ENCODE data around the gene ZNF398.
A peak's percentile ranks its signal among the peaks of the same experiment; 100 is the strongest.
"Not testable (repeated sequence)": the region's sequence is repeated elsewhere in the genome, so short reads cannot be mapped to it uniquely, and the experiment has no call there.

The ZNF398 gene

DNA sequence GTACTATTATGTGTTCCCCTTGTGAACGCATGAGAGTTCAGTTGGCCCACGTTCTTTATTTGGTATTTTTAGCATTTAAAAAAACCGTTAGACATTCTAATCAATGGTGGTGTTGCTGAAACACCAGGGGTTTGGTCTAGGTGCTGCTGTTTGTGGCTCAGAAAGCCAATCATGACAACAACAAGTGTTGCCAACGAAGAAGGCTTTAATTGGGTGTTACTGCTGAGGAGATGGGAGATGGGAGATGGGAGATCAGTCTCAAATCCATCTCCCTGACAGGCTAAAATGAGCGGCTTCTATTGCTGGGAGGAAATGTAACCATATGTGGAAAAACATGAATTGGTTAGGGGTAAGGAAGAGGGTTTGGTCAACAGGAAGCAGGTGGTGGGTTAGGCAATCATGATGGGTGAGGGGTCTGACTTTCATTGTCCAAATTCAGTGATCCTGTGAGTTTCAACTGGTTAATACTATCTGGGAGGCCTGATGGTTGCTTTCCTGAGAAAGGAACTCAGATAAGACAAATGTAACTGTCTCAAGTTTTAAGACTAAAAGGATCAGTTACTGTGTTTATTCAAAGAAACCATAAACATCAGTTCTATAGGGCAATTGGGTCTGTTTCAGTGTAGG, 16.6 kb upstream of the ZNF398 start:
- Histone ChIP-seq H3K27ac (ENCODE audit: low read length) (no peak overlapping the region), H3K27me3 (ENCODE audit: low read depth, low read length) (no peaks in the 10 kb centered on the region), H3K9me3 (ENCODE audit: control insufficient read depth in 1 of 2, low read length in 2 of 2) (no peaks in the 10 kb centered on the region), H3K4me3 (ENCODE audit: low read depth in 1 of 2, low read length in 2 of 2) (no peak overlapping the region), H3K36me3 (ENCODE audit: control insufficient read depth in 1 of 2, insufficient read depth in 2 of 2, low read length in 2 of 2) (peaks cover 7 to 9% of the 10 kb centered on the region in 2 donors), H3K4me1 (ENCODE audit: control insufficient read depth in 1 of 2, insufficient read depth in 2 of 2, low read length in 2 of 2) (peaks cover 0 to 5% of the 10 kb centered on the region in 2 donors)

DNA sequence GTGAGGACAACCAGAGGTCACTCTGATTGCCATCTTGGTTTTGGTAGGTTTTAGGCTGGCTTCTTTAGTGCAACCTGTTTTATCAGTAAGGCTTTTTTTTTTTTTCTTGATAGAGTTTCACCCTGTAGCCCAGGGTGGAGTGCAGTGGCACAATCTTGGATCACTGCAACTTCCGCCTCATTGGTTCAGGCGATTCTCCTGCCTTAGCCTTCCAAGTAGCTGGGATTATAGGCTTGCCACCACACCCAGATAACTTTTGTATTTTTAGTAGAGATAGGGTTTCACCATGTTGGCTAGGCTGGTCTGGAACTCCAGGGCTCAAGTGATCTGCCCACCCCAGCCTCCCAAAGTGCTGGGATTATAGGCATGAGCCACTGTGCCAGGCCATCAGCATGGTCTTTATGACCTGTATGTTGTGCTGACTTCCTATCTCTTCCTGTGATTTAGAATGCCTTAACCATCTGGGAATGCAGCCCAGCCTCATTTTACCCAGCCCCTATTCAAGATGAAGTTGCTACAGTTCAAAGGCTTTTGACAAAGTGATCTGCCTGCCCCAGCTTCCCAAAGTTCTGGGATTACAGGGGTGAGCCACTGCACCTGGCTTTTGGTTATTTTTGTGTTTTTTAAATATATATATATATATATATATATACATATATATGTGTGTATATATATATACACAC, 14.1 kb upstream of the ZNF398 start:
- no peaks in the 10 kb centered on the region for H3K9me3 ChIP-seq (ENCODE audit: control insufficient read depth in 1 of 2, low read length in 2 of 2)
- H3K27ac ChIP-seq (ENCODE audit: low read length): no peak overlapping the region
- H3K27me3 ChIP-seq (ENCODE audit: low read depth, low read length): no peaks in the 10 kb centered on the region
- no peak overlapping the region for H3K4me3 ChIP-seq (ENCODE audit: low read depth in 1 of 2, low read length in 2 of 2)
- peaks cover 7 to 9% of the 10 kb centered on the region in 2 donors for H3K36me3 ChIP-seq (ENCODE audit: control insufficient read depth in 1 of 2, insufficient read depth in 2 of 2, low read length in 2 of 2)
- H3K4me1 ChIP-seq (ENCODE audit: control insufficient read depth in 1 of 2, insufficient read depth in 2 of 2, low read length in 2 of 2): peaks cover 0 to under 1% of the 10 kb centered on the region in 2 donors

DNA sequence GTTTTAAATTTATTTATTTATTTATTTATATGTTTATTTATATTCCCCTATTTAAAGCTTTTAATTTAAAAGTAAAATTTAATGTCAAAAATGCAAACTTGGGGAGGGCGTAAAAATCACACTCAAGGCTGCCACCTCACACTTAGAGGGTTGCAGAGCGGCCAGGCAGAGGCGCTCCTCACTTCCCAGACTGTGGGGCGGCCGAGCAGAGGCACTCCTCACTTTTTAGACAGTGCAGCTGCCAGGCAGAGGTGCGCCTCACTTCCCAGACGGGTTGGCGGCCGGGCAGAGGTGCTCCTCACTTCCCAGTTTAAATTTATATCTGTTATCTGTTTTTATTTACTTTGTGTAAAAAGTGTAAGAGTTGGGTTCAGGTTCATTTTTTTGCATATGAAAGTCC, 11.1 kb upstream of the ZNF398 start:
- Histone ChIP-seq H3K36me3 (ENCODE audit: control insufficient read depth in 1 of 2, insufficient read depth in 2 of 2, low read length in 2 of 2) (peaks cover 0 to under 1% of the 10 kb centered on the region in 2 donors), H3K4me1 (ENCODE audit: control insufficient read depth in 1 of 2, insufficient read depth in 2 of 2, low read length in 2 of 2) (no peaks in the 10 kb centered on the region), H3K27me3 (ENCODE audit: low read depth, low read length) (no peaks in the 10 kb centered on the region), H3K4me3 (ENCODE audit: low read depth in 1 of 2, low read length in 2 of 2) (no peak overlapping the region), H3K27ac (ENCODE audit: low read length) (no peak overlapping the region), H3K9me3 (ENCODE audit: control insufficient read depth in 1 of 2, low read length in 2 of 2) (no peaks in the 10 kb centered on the region)

DNA sequence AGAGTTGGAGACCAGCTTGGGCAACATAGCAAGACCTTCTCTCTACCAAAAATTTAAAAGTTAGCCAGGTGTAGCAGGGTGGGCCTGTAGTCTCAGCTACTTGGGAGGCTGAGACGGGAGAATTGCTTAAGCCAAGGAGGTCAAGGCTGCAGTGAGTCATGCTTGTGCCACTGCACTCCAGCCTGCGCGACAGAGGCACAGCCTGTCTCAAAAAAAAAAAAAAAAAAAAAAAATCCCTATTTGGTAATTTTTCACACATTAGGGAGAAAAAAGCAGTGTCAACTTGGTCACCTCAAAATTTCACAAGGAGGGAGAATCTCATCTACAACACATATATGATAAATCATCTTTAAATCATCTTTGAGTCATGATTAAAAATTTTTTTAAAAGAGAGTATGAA, 6.4 kb upstream of the ZNF398 start:
- H3K27me3 ChIP-seq (ENCODE audit: low read depth, low read length): no peaks in the 10 kb centered on the region

DNA sequence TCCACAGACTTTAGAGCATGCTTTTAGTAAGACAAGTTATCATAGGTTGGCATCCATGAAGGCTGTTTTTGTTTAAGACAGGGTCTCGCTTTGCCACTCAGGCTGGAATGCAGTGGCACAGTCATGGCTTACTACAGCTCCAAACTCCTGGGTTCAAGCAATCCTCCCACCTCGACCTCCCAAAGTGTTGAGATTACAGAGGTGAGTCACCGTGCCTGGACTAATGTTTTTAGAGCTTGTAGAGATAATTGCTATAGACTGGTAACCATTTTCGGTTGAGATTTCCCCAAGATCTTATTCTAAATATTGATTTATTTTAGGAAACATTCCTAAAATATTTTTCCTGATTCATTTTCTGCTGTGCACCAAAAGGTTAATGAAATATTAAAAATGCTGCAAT, 5.4 kb upstream of the ZNF398 start:
- Histone ChIP-seq H3K27me3 (ENCODE audit: low read depth, low read length) (no peaks in the 10 kb centered on the region), H3K4me1 (ENCODE audit: control insufficient read depth in 1 of 2, insufficient read depth in 2 of 2, low read length in 2 of 2) (no peaks in the 10 kb centered on the region), H3K27ac (ENCODE audit: low read length) (no peak overlapping the region)

More for the DNA sequence above, 6.4 kb upstream of the ZNF398 start:
- Histone ChIP-seq H3K9me3 (ENCODE audit: control insufficient read depth in 1 of 2, low read length in 2 of 2) (no peaks in the 10 kb centered on the region), H3K27ac (ENCODE audit: low read length) (no peak overlapping the region), H3K36me3 (ENCODE audit: control insufficient read depth in 1 of 2, insufficient read depth in 2 of 2, low read length in 2 of 2) (no peaks in the 10 kb centered on the region), H3K4me1 (ENCODE audit: control insufficient read depth in 1 of 2, insufficient read depth in 2 of 2, low read length in 2 of 2) (no peaks in the 10 kb centered on the region), H3K4me3 (ENCODE audit: low read depth in 1 of 2, low read length in 2 of 2) (no peak overlapping the region)

DNA sequence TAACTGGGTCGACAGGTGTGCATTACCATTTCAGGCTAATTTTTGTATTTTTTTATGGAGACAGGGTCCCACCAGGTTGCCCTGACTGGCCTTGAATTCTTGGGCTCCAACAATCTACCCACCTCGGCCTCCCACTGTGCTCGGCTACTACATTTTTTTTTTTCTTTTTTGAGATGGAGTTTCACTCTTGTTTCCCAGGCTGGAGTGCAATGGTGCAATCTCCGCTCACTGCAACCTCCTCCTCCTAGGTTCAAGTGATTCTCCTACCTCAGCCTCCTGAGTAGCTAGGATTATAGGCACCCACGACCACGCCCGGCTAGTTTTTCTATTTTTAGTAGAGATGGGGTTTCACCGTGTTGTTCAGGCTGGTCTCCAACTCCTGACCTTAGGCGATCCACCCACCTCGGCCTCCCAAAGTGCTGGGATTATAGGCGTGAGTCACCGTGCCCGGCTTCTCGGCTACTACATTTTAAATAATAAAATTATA, 2.8 kb upstream of the ZNF398 start:
- H3K4me1 ChIP-seq (ENCODE audit: control insufficient read depth in 1 of 2, insufficient read depth in 2 of 2, low read length in 2 of 2); H3K27ac ChIP-seq (ENCODE audit: low read length); H3K36me3 ChIP-seq (ENCODE audit: control insufficient read depth in 1 of 2, insufficient read depth in 2 of 2, low read length in 2 of 2); H3K4me3 ChIP-seq (ENCODE audit: low read depth in 1 of 2, low read length in 2 of 2); H3K9me3 ChIP-seq (ENCODE audit: control insufficient read depth in 1 of 2, low read length in 2 of 2); H3K27me3 ChIP-seq (ENCODE audit: low read depth, low read length): not testable (repeated sequence)

More for the DNA sequence above, 5.4 kb upstream of the ZNF398 start:
- Histone ChIP-seq H3K36me3 (ENCODE audit: control insufficient read depth in 1 of 2, insufficient read depth in 2 of 2, low read length in 2 of 2) (no peaks in the 10 kb centered on the region), H3K4me3 (ENCODE audit: low read depth in 1 of 2, low read length in 2 of 2) (no peak overlapping the region), H3K9me3 (ENCODE audit: control insufficient read depth in 1 of 2, low read length in 2 of 2) (no peaks in the 10 kb centered on the region)

DNA sequence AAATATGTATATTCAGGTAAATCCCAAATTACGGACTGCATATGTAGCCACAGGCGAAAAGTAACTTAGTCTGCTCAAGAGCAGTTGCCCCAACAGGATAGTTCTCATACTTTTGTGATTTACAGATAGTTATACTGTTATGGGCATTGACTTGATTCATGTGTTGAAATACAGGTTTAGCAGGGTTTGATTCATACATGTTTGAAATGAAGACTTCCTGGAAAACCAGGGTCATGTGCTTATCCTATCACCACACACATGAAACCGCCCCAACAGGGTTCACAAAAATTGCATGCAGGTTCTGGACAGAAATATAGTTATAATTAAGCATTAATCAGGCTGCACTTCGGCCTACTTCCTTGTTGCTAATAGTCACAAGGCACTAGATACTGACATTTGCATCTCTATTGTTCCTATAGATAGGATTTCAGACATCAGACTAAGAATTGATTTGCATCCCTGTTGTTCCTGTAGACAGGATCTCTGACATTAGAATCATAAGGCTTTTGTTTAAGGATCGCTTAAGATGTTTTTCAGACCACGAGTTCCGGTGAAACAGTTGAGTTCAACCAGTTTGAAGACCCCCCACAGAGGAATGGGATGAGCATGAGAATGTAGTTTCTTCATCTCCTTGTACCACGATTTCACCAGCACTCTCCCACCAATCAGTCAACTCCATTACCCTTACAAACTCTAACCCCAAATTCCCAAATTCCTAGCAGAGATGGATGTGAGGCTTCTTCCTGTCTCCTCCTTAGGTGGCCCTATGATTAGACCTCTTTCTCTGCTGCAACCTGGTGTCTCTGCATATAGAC, 2.0 kb upstream of the ZNF398 start:
- Histone ChIP-seq H3K27me3 (ENCODE audit: low read depth, low read length) (no peaks in the 10 kb centered on the region), H3K27ac (ENCODE audit: low read length) (no peak overlapping the region), H3K4me1 (ENCODE audit: control insufficient read depth in 1 of 2, insufficient read depth in 2 of 2, low read length in 2 of 2) (peaks cover 0 to 5% of the 10 kb centered on the region in 2 donors), H3K4me3 (ENCODE audit: low read depth in 1 of 2, low read length in 2 of 2) (no peak overlapping the region), H3K9me3 (ENCODE audit: control insufficient read depth in 1 of 2, low read length in 2 of 2) (no peaks in the 10 kb centered on the region), H3K36me3 (ENCODE audit: control insufficient read depth in 1 of 2, insufficient read depth in 2 of 2, low read length in 2 of 2) (no peaks in the 10 kb centered on the region)

DNA sequence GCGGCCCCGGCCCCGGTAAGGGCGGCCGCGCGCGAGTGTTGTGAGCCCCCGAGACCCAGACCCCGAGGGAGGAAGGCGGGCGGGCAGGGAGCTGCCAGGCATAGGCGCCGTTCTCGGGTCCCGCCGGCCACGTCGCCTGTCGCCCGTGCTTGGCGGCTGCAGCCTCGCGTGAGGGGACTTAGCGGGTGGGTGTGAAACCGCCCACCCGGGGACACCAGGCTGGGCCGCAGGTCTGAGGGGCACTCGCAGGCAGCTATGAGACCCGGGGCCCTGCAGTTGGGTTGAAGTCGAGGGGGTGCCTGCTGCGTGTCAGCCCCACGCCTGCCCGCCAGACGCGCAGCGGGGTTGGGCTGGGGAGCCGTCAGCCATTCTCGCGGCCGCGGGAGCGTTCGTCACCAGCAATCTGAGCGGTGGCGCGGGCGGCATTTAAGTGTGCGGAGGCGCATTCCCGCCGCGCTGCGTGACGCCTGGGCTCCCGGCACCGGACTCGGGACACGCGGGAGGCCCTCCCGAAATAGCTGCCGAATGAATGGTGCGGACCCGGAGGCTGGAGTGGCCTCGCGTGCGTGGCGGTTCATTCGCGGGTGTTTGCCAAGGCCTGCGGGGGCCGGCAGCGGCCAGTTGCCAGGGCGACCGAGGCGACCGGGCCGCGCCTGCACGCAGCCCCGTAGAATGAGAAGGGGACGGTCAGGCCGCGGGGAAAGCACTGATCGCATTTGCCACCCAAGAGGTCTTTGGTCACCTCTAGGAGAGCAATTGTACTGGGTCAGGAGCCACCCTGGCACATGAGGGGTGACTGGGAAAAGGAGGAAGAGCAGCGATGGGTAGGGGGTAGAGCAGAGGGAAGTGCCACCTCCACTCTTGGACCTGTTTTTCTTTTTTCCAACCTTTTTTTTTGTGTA, 750 bp downstream of the ZNF398 start:
- peak overlapping the region; percentile 63 for H3K27ac ChIP-seq (ENCODE audit: low read length)
- H3K9me3 ChIP-seq (ENCODE audit: control insufficient read depth in 1 of 2, low read length in 2 of 2): no peaks in the 10 kb centered on the region
- peak overlapping the region; percentile 78 to 87 for H3K4me3 ChIP-seq (ENCODE audit: low read depth in 1 of 2, low read length in 2 of 2)
- no peaks in the 10 kb centered on the region for H3K36me3 ChIP-seq (ENCODE audit: control insufficient read depth in 1 of 2, insufficient read depth in 2 of 2, low read length in 2 of 2)
- peaks cover 0 to 5% of the 10 kb centered on the region in 2 donors for H3K4me1 ChIP-seq (ENCODE audit: control insufficient read depth in 1 of 2, insufficient read depth in 2 of 2, low read length in 2 of 2)
- H3K27me3 ChIP-seq (ENCODE audit: low read depth, low read length): no peaks in the 10 kb centered on the region

DNA sequence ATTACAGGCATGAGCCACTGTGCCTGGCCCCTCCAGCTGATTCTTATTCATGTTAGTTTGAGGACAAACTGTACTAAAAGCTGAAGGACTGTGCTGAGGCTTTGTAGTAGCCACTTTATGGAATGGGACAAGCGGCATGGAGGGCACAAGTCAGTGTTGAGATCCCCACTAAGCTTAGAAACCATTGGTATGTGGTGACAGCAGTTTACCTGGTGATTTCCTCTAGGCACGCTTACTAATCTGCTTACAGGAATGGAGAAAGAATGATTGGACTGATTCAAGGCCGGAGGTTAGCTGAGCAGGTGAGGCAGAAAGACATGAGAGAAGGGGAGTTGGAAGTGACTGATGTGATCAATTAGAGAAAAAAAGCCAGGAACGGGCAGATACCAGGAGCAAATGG, 3.7 kb downstream of the ZNF398 start:
- Histone ChIP-seq H3K27me3 (ENCODE audit: low read depth, low read length) (no peaks in the 10 kb centered on the region), H3K4me1 (ENCODE audit: control insufficient read depth in 1 of 2, insufficient read depth in 2 of 2, low read length in 2 of 2) (peaks cover 0 to 5% of the 10 kb centered on the region in 2 donors), H3K36me3 (ENCODE audit: control insufficient read depth in 1 of 2, insufficient read depth in 2 of 2, low read length in 2 of 2) (peaks cover 7 to 11% of the 10 kb centered on the region in 2 donors), H3K9me3 (ENCODE audit: control insufficient read depth in 1 of 2, low read length in 2 of 2) (no peaks in the 10 kb centered on the region), H3K4me3 (ENCODE audit: low read depth in 1 of 2, low read length in 2 of 2) (no peak overlapping the region), H3K27ac (ENCODE audit: low read length) (no peak overlapping the region)

DNA sequence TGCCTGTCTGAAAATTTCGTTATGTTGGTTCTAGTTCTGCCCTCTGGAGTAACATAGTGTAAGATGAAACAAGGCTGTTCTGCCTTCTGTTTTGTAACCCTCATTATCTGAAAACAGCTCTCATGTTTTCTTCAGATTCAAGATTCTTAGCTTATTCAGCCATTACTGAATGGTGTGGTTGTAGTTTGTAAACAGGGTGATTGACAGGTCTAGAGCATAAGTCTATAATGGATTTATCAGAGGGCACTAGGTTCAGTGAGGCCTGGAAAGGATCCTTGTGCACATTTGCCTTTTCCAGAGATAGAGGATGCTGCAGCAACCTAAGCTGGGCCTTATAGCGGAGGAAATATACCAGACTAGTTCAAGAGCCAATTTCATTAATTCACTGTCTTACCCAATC, 6.1 kb downstream of the ZNF398 start:
- Histone ChIP-seq H3K27me3 (ENCODE audit: low read depth, low read length) (no peaks in the 10 kb centered on the region), H3K9me3 (ENCODE audit: control insufficient read depth in 1 of 2, low read length in 2 of 2) (no peaks in the 10 kb centered on the region), H3K36me3 (ENCODE audit: control insufficient read depth in 1 of 2, insufficient read depth in 2 of 2, low read length in 2 of 2) (peaks cover 7 to 15% of the 10 kb centered on the region in 2 donors), H3K4me1 (ENCODE audit: control insufficient read depth in 1 of 2, insufficient read depth in 2 of 2, low read length in 2 of 2) (peaks cover 0 to 4% of the 10 kb centered on the region in 2 donors), H3K4me3 (ENCODE audit: low read depth in 1 of 2, low read length in 2 of 2) (no peak overlapping the region), H3K27ac (ENCODE audit: low read length) (no peak overlapping the region)

Data from muscle layer of duodenum (tissue), 2 donors.